SK-N-SH (cell line): ENCODE data around the gene PER1. TPM values are rescaled to one million over a fixed set of nuclear protein-coding genes. Genes with fewer than 3 reads are reported as not detected.
A peak's percentile ranks its signal among the peaks of the same experiment; 100 is the strongest.

Source experiments
- CTCF ChIA-PET: fragments of 300-600, 350-600 bp; formaldehyde crosslinking; extraction: SDS; loops from one replicate; lab custom pipeline; 2021; lab: Yijun Ruan, JAX
- POLR2A ChIA-PET: fragments of 350-600 bp; sonication (Branson Sonifier 250); formaldehyde crosslinking; extraction: SDS; loops from one replicate; lab custom pipeline; 2020; ENCODE audit warnings: antibody characterized with exemption, inconsistent platforms; lab: Yijun Ruan, JAX
- DNase-seq: peaks from one replicate; pipeline ENCODE4 v3.0.0; 2012
- H2AFZ ChIP-seq: fragments of 200-600 bp; sonication (generic); 2 replicates; pipeline ENCODE4 v1.8.1; 2016; ENCODE audit warnings: antibody characterized with exemption, mild to moderate bottlenecking, low read depth
- H3F3A ChIP-seq: fragments of 200-600 bp; sonication (generic); replicated peaks from 2 replicates; pipeline ENCODE3; 2016; ENCODE audit warnings: antibody characterized with exemption, mild to moderate bottlenecking; ENCODE audit not compliant: insufficient read depth
- H3K27ac ChIP-seq, 2 experiments: fragments of 200-500 bp in 1 of 2; fragments of 200-600 bp in 1 of 2; sonication (Bioruptor generic) in 1 of 2; sonication (generic), shearing (Covaris generic) in 1 of 2; 2 replicates each; pipeline versions ENCODE4 v1.5.1 to v1.6.1; 2014 to 2016; ENCODE audit warnings: low read depth in 2 of 2, inconsistent platforms in 1 of 2, low read length in 1 of 2, mild to moderate bottlenecking in 1 of 2, mixed read lengths in 1 of 2
- H3K27me3 ChIP-seq: fragments of 200-600 bp; sonication (generic), shearing (Covaris generic); 2 replicates; pipeline ENCODE4 v1.6.1; 2016; ENCODE audit warnings: mixed run types; ENCODE audit not compliant: insufficient read depth
- H3K36me3 ChIP-seq, 2 experiments: fragments of 200-500 bp in 1 of 2; fragments of 200-600 bp in 1 of 2; sonication (Bioruptor generic) in 1 of 2; sonication (generic) in 1 of 2; replicated peaks in 1 of 2; 2 replicates each; pipeline versions ENCODE3 to v1.5.1; 2014 to 2016; ENCODE audit warnings: low read length in 1 of 2, mild to moderate bottlenecking in 1 of 2; ENCODE audit not compliant: insufficient read depth in 2 of 2, control insufficient read depth in 1 of 2
- H3K4me1 ChIP-seq, 2 experiments: fragments of 200-500 bp in 1 of 2; fragments of 200-600 bp in 1 of 2; sonication (Bioruptor generic) in 1 of 2; sonication (generic), shearing (Covaris generic) in 1 of 2; 2 replicates each; pipeline versions ENCODE4 v1.5.1 to v1.6.1; 2014 to 2016; ENCODE audit warnings: low read depth in 1 of 2, low read length in 1 of 2, mixed run types in 1 of 2; ENCODE audit not compliant: insufficient read depth in 2 of 2, control insufficient read depth in 1 of 2
- H3K4me2 ChIP-seq: fragments of 200-600 bp; sonication (generic), shearing (Covaris generic); 2 replicates; pipeline ENCODE4 v1.6.1; 2017; ENCODE audit warnings: mixed run types
- H3K4me3 ChIP-seq, 2 experiments: fragments of 200-500 bp in 1 of 2; fragments of 200-600 bp in 1 of 2; sonication (Bioruptor generic) in 1 of 2; sonication (generic), shearing (Covaris generic) in 1 of 2; 2 replicates each; pipeline versions ENCODE4 v1.5.1 to v1.8.1; 2014 to 2016; ENCODE audit warnings: low read depth in 2 of 2, inconsistent platforms in 1 of 2, low read length in 1 of 2, mild to moderate bottlenecking in 1 of 2, mixed read lengths in 1 of 2, moderate library complexity in 1 of 2
- H3K79me2 ChIP-seq: fragments of 200-600 bp; sonication (generic); 2 replicates; pipeline ENCODE4 v1.8.1; 2017; ENCODE audit warnings: mild to moderate bottlenecking; ENCODE audit not compliant: insufficient read depth
- H3K9ac ChIP-seq: fragments of 200-600 bp; sonication (generic); 2 replicates; pipeline ENCODE4 v1.6.1; 2017; ENCODE audit warnings: mixed run types
- H3K9me2 ChIP-seq: fragments of 200-600 bp; sonication (generic); 2 replicates; pipeline ENCODE4 v1.6.1; 2017; ENCODE audit warnings: mixed run types
- H3K9me3 ChIP-seq: fragments of 200-600 bp; sonication (generic); 2 replicates; pipeline ENCODE4 v1.6.1; 2017; ENCODE audit warnings: mixed run types, mild to moderate bottlenecking, moderate library complexity
- H4K20me1 ChIP-seq: fragments of 200-600 bp; sonication (generic); 2 replicates; pipeline ENCODE4 v1.6.1; 2017; ENCODE audit warnings: mild to moderate bottlenecking, mixed run types; ENCODE audit not compliant: insufficient read depth
- FOSL2 ChIP-seq: IDR thresholded peaks from 2 replicates; pipeline ENCODE4 v1.4.0; 2012; ENCODE audit warnings: low read depth, mild to moderate bottlenecking, moderate library complexity, borderline replicate concordance
- GABPA ChIP-seq: IDR thresholded peaks from 2 replicates; pipeline ENCODE4 v1.4.0; 2012; ENCODE audit warnings: low read depth, mild to moderate bottlenecking
- MXI1 ChIP-seq: IDR thresholded peaks from 2 replicates; pipeline ENCODE4 v1.6.1; 2012; ENCODE audit warnings: mild to moderate bottlenecking, low read depth, low read length, improper control_type of control experiment
- NFIC ChIP-seq: IDR thresholded peaks from 2 replicates; pipeline ENCODE4 v1.4.0; 2012; ENCODE audit warnings: borderline replicate concordance
- POLR2AphosphoS5 ChIP-seq: IDR thresholded peaks from 2 replicates; pipeline ENCODE4 v1.6.1; 2012; ENCODE audit warnings: low read depth, low read length
- TCF12 ChIP-seq: IDR thresholded peaks from 2 replicates; pipeline ENCODE4 v1.4.0; 2012
- TEAD4 ChIP-seq: IDR thresholded peaks from 2 replicates; pipeline ENCODE4 v1.4.0; 2012; ENCODE audit warnings: mild to moderate bottlenecking, borderline replicate concordance; ENCODE audit not compliant: insufficient read depth
- YY1 ChIP-seq: IDR thresholded peaks from 2 replicates; pipeline ENCODE4 v1.4.0; 2012; ENCODE audit warnings: low read depth, mild to moderate bottlenecking
- WGBS: methylation state at CpG from one replicate; pipeline ENCODE4 v1.1.6; 2017; ENCODE audit warnings: low lambda C conversion rate; 5-methylcytosine and 5-hydroxymethylcytosine counted together
- polyA plus RNA-seq, 3 experiments: library from polyadenylated mRNA; depleted of rRNA; stranded (reverse); fragments of >200 nt; gene quantifications; 2 replicates each; pipeline ENCODE4 v1.2.3, GENCODE V29; 2012
- TF ChIP-seq, protein P1 (sequence below): IDR thresholded peaks from 2 replicates; pipeline ENCODE4 v1.4.0; 2012; ENCODE audit warnings: low read depth, borderline replicate concordance
- TF ChIP-seq, protein P2 (sequence below): fragments of 200-600 bp; sonication (generic); IDR thresholded peaks from 2 replicates; pipeline ENCODE4 v1.6.1; 2017; ENCODE audit warnings: antibody characterized with exemption, mild to moderate bottlenecking, moderate library complexity

The PER1 gene
- polyA plus RNA-seq, 1 of the 3 experiments (the other 2 are of a cell fraction), result 56.8 TPM

DNA sequence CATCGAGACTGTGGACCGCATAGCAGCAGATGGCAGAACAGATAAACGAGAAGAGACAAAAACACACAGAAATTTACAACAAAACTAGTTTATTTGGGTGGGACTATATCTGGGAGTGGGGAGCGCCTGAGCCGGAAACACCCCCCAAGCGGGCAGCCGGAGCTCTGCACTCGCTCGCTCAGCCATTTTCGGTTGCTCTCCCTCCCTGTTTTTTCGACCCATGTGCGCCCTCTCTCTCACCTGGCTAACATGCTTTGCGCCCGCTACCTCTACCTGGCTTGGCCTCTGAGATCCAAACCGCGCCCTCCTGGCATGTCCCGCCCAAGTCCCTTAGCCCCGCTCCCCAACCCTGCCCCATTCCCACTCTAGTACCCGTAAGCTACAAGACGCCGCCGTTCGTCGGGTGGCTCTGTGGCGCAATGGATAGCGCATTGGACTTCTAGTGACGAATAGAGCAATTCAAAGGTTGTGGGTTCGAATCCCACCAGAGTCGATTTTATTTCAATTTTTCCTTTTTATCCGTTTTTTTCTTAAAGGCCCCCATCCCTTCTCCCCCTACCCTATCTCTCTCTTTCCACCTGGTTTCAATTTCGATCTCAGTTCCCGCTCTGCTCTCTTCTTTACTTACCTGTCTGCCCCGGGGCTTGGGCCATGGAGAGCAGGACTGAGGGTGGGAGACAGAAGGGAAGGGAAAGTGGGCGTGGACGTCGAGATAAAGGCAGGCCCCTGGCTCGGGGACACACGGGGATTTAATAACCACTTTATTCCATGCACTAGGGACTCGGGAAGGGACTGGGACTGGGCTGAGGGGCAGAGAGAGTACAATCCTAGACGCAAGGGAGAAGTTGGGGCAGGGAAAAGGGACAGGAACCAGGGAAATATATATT is 31.4 kb downstream of the PER1 start:
- peaks cover 7% of the 10 kb centered on the region; the same call in 1 of the 2 replicates for H3K27me3 ChIP-seq
- H3K9me3 ChIP-seq, result no peaks in the 10 kb centered on the region
- H3K9me2 ChIP-seq, result no peaks in the 10 kb centered on the region
- H3K4me3 ChIP-seq, result peak overlapping the region; percentile 53 to 81
- H3F3A ChIP-seq, result peaks cover 23% of the 10 kb centered on the region
- DNase-seq, result peak; percentile 71
- ChIA-PET CTCF (interaction anchor here (0.6 to 15.2 kb wide), 23 partner anchors 7 to 102 kb away, joined by 3 to 298 read pairs (median 13); partner anchors contain the start of genes ALOX12B, TMEM107 and VAMP2), POLR2A (interaction anchor here (0.6 kb wide), 1 partner anchor 90 kb away, joined by 3 read pairs; the partner anchor contains the start of gene AURKB)
- peak overlapping the region; percentile 63 to 72 for H3K27ac ChIP-seq
- 3% methylated on average over 36 of the region's 40 CpGs for WGBS
- peak overlapping the region; percentile 97 for H3K4me2 ChIP-seq
- H4K20me1 ChIP-seq, result peaks cover 15% of the 10 kb centered on the region
- TF ChIP-seq TCF12, result 0 out of 2 replicates have a peak, but pooled peaks have one; percentile 21
- no peak for TF ChIP-seq POLR2AphosphoS5
- TF ChIP-seq, protein P1, sequence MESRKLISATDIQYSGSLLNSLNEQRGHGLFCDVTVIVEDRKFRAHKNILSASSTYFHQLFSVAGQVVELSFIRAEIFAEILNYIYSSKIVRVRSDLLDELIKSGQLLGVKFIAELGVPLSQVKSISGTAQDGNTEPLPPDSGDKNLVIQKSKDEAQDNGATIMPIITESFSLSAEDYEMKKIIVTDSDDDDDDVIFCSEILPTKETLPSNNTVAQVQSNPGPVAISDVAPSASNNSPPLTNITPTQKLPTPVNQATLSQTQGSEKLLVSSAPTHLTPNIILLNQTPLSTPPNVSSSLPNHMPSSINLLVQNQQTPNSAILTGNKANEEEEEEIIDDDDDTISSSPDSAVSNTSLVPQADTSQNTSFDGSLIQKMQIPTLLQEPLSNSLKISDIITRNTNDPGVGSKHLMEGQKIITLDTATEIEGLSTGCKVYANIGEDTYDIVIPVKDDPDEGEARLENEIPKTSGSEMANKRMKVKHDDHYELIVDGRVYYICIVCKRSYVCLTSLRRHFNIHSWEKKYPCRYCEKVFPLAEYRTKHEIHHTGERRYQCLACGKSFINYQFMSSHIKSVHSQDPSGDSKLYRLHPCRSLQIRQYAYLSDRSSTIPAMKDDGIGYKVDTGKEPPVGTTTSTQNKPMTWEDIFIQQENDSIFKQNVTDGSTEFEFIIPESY, result no peak
- peak; percentile 8; the same call in 1 of the 2 replicates for TF ChIP-seq GABPA
- TF ChIP-seq NFIC, result no peak
- TF ChIP-seq, protein P2, sequence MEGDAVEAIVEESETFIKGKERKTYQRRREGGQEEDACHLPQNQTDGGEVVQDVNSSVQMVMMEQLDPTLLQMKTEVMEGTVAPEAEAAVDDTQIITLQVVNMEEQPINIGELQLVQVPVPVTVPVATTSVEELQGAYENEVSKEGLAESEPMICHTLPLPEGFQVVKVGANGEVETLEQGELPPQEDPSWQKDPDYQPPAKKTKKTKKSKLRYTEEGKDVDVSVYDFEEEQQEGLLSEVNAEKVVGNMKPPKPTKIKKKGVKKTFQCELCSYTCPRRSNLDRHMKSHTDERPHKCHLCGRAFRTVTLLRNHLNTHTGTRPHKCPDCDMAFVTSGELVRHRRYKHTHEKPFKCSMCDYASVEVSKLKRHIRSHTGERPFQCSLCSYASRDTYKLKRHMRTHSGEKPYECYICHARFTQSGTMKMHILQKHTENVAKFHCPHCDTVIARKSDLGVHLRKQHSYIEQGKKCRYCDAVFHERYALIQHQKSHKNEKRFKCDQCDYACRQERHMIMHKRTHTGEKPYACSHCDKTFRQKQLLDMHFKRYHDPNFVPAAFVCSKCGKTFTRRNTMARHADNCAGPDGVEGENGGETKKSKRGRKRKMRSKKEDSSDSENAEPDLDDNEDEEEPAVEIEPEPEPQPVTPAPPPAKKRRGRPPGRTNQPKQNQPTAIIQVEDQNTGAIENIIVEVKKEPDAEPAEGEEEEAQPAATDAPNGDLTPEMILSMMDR, result peak; percentile 49
- TF ChIP-seq TEAD4, result peak; percentile 90
- peak; percentile 47; the same call in 1 of the 2 replicates for TF ChIP-seq FOSL2
- TF ChIP-seq MXI1, result 0 out of 2 replicates have a peak, but pooled peaks have one; percentile 7
- peak; percentile 53; the same call in 1 of the 2 replicates for TF ChIP-seq YY1
- no peaks in the 10 kb centered on the region for H3K36me3 ChIP-seq
- peak overlapping the region; percentile 65; the same call in 1 of the 2 replicates for H3K9ac ChIP-seq
- H3K4me1 ChIP-seq, result peaks cover 0 to 41% of the 10 kb centered on the region in 2 experiments; a peak in 2 of 4 replicates
- peak overlapping the region; percentile 58 for H2AFZ ChIP-seq
- no peaks in the 10 kb centered on the region for H3K79me2 ChIP-seq
